HepG2 (cell line): Measurements from ENCODE around the gene PRR22. TPM values are rescaled to one million over a fixed set of nuclear protein-coding genes. Genes with fewer than 3 reads are reported as not detected.
A peak's percentile ranks its signal among the peaks of the same experiment; 100 is the strongest.

Experiments
- AKAP8 ChIP-seq: sonication (generic); formaldehyde crosslinking; IDR thresholded peaks from 2 replicates; pipeline ENCODE4 v1.5.1; 2020; ENCODE audit warnings: mild to moderate bottlenecking, missing genetic modification reagents
- ASH2L ChIP-seq: fragments of 300-600, 200-600 bp; sonication (generic); IDR thresholded peaks from 2 replicates; pipeline ENCODE4 v1.7.0; 2017; ENCODE audit warnings: low read depth, mild to moderate bottlenecking, moderate library complexity, mixed read lengths, low read length; ENCODE audit not compliant: insufficient read length
- MED1 ChIP-seq: sonication (generic); formaldehyde crosslinking; IDR thresholded peaks from 2 replicates; pipeline ENCODE4 v1.4.0; 2020; ENCODE audit warnings: missing genetic modification reagents
- NKX3-1 ChIP-seq: sonication (generic); formaldehyde crosslinking; IDR thresholded peaks from 2 replicates; pipeline ENCODE4 v1.5.0; 2020; ENCODE audit warnings: missing genetic modification reagents
- NONO ChIP-seq, 2 experiments: fragments of 450-650 bp in 1 of 2; sonication (generic) in 1 of 2; formaldehyde crosslinking in 1 of 2; IDR thresholded peaks in 1 of 2; conservative IDR thresholded peaks in 1 of 2; 2 replicates each; pipeline versions ENCODE4 v1.6.1 to v1.8.0; 2017 to 2022; ENCODE audit warnings: mild to moderate bottlenecking in 1 of 2, missing genetic modification reagents in 1 of 2, moderate library complexity in 1 of 2
- SATB2 ChIP-seq: sonication (generic); formaldehyde crosslinking; IDR thresholded peaks from 2 replicates; pipeline ENCODE4 v1.5.0; 2020; ENCODE audit warnings: missing genetic modification reagents
- SNAPC2 ChIP-seq: sonication (generic); formaldehyde crosslinking; IDR thresholded peaks from 2 replicates; pipeline ENCODE4 v1.8.1; 2022; ENCODE audit warnings: mild to moderate bottlenecking, missing genetic modification reagents
- SOX5 ChIP-seq: IDR thresholded peaks from 2 replicates; pipeline ENCODE4 v1.6.1; 2016; ENCODE audit warnings: borderline replicate concordance
- SP1 ChIP-seq, 2 experiments: fragments of 450-650 bp in 1 of 2; sonication (generic) in 1 of 2; formaldehyde crosslinking in 1 of 2; IDR thresholded peaks; 2 replicates each; pipeline versions ENCODE4 v1.4.0 to v1.6.1; 2016 to 2020; ENCODE audit warnings: missing genetic modification reagents in 1 of 2
- U2AF1 ChIP-seq: fragments of 200-400 bp; formaldehyde crosslinking; optimal IDR thresholded peaks from 2 replicates; pipeline ENCODE3; 2017; ENCODE audit warnings: mild to moderate bottlenecking, low read depth, low read length
- ZBTB42 ChIP-seq: sonication (generic); formaldehyde crosslinking; IDR thresholded peaks from 2 replicates; pipeline ENCODE4 v1.5.0; 2020; ENCODE audit warnings: mild to moderate bottlenecking, missing genetic modification reagents
- ZNF350 ChIP-seq: sonication (generic); formaldehyde crosslinking; IDR thresholded peaks from 2 replicates; pipeline ENCODE4 v1.4.0; 2020; ENCODE audit warnings: mild to moderate bottlenecking, low read depth, missing genetic modification reagents, borderline replicate concordance
- ZNF432 ChIP-seq: sonication (generic); formaldehyde crosslinking; IDR thresholded peaks from 2 replicates; pipeline ENCODE4 v1.5.0; 2020; ENCODE audit warnings: missing genetic modification reagents, mild to moderate bottlenecking, borderline replicate concordance
- ZNF484 ChIP-seq: sonication (generic); formaldehyde crosslinking; IDR thresholded peaks from 2 replicates; pipeline ENCODE4 v1.5.1; 2020; ENCODE audit warnings: mild to moderate bottlenecking, low read depth, missing genetic modification reagents, borderline replicate concordance
- ZNF772 ChIP-seq: sonication (generic); formaldehyde crosslinking; IDR thresholded peaks from 2 replicates; pipeline ENCODE4 v1.5.0; 2020; ENCODE audit warnings: mild to moderate bottlenecking, missing genetic modification reagents
- polyA plus RNA-seq, 8 experiments: library from polyadenylated mRNA; depleted of rRNA in 3 of 8; stranded (reverse) in 7 of 8; unstranded in 1 of 8; fragments of >200 nt; fragmentation: Illumina TruSeq in 4 of 8; extraction: Trizol in 4 of 8; gene quantifications; 2 replicates each; pipeline versions ENCODE4 v1.2.1 to v1.2.3, GENCODE V29; 2011 to 2016; ENCODE audit warnings: low read depth in 4 of 8, missing spikeins in 1 of 8, mixed read lengths in 1 of 8; ENCODE audit not compliant: insufficient read depth in 1 of 8
- total RNA-seq, 5 experiments: library from RNA; depleted of rRNA; stranded (reverse); fragments of >200 nt; fragmentation: Illumina TruSeq; extraction: Trizol; gene quantifications; 2 replicates each; pipeline ENCODE4 v1.2.3, GENCODE V29; 2016; ENCODE audit warnings: low read depth in 1 of 5
- TF ChIP-seq, protein P1 (sequence below): sonication (generic); formaldehyde crosslinking; IDR thresholded peaks from 2 replicates; pipeline ENCODE4 v1.8.1; 2023; ENCODE audit warnings: missing genetic modification reagents, inconsistent platforms, borderline replicate concordance
- TF ChIP-seq, protein P2 (sequence below): sonication (generic); formaldehyde crosslinking; IDR thresholded peaks from 2 replicates; pipeline ENCODE4 v1.4.0; 2020; ENCODE audit warnings: missing genetic modification reagents, low read depth, mild to moderate bottlenecking, borderline replicate concordance
- TF ChIP-seq, protein P3 (sequence below): sonication (generic); formaldehyde crosslinking; IDR thresholded peaks from 2 replicates; pipeline ENCODE4 v1.4.0; 2020; ENCODE audit warnings: mild to moderate bottlenecking, missing genetic modification reagents
- TF ChIP-seq, protein P4 (sequence below): sonication (generic); formaldehyde crosslinking; IDR thresholded peaks from 2 replicates; pipeline ENCODE4 v1.8.0; 2022; ENCODE audit warnings: mild to moderate bottlenecking, missing genetic modification reagents; ENCODE audit not compliant: insufficient replicate concordance
- TF ChIP-seq, protein P5 (sequence below): sonication (generic); formaldehyde crosslinking; IDR thresholded peaks from 2 replicates; pipeline ENCODE4 v1.4.0; 2020; ENCODE audit warnings: low read depth, mild to moderate bottlenecking, missing genetic modification reagents
- TF ChIP-seq, protein P6 (sequence below): sonication (generic); formaldehyde crosslinking; IDR thresholded peaks from 2 replicates; pipeline ENCODE4 v1.4.0; 2020; ENCODE audit warnings: mild to moderate bottlenecking, missing genetic modification reagents

Gene PRR22
- total and polyA plus RNA-seq, 2 of the 13 experiments (the other 11 are each of a cell fraction or from before 2014, with no cell fraction given): 0.84 to 2.3 TPM

DNA sequence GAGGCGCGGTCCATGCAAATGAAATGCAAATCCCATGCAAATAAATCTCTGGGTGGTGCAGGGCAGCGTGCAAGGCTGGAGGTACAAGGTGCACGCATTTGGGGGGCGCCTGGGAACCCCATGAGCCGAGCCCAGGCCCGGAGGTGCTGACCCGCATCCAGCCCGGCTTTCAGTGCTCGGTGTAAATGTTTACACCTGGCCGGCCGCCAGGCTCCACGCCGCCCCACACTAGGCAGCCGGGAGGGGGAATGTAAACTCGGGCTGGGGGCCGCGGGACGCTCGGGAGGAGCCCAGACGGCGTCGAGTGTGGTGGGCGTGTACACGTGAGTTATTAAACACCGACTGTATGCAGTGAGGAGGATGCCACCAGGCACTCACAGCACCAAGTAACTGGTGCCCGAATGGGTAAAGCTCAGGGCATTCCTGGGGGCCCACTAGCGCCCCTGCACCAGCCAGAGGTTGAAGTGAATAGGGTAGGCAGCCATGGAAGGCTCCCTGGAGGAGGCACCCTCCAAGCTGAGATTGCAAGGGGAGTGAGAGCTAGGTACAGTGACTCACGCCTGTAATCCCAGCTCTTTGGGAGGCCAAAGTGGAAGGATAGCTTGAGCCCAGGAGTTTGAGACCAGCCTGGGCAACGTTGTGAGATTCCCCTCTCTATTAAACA is 37.8 kb upstream of the PRR22 start (continued):
- no peak for TF ChIP-seq U2AF1
- TF ChIP-seq, protein P1, sequence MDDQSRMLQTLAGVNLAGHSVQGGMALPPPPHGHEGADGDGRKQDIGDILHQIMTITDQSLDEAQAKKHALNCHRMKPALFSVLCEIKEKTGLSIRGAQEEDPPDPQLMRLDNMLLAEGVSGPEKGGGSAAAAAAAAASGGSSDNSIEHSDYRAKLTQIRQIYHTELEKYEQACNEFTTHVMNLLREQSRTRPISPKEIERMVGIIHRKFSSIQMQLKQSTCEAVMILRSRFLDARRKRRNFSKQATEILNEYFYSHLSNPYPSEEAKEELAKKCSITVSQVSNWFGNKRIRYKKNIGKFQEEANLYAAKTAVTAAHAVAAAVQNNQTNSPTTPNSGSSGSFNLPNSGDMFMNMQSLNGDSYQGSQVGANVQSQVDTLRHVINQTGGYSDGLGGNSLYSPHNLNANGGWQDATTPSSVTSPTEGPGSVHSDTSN (CRISPR knock-in tag): no peak
- no peak for TF ChIP-seq ZNF484
- TF ChIP-seq NKX3-1 (CRISPR knock-in tag): no peak
- TF ChIP-seq ZNF350 (CRISPR knock-in tag): 0 out of 2 replicates have a peak, but pooled peaks have one; percentile 54
- TF ChIP-seq SATB2 (CRISPR knock-in tag): no peak
- TF ChIP-seq, protein P2, sequence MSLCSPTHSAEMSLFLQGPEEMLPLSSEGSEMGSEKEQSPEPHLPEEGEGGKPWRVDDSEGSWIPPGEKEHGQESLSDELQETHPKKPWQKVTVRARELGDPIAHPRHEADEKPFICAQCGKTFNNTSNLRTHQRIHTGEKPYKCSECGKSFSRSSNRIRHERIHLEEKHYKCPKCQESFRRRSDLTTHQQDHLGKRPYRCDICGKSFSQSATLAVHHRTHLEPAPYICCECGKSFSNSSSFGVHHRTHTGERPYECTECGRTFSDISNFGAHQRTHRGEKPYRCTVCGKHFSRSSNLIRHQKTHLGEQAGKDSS (CRISPR knock-in tag): no peak
- TF ChIP-seq, protein P3, sequence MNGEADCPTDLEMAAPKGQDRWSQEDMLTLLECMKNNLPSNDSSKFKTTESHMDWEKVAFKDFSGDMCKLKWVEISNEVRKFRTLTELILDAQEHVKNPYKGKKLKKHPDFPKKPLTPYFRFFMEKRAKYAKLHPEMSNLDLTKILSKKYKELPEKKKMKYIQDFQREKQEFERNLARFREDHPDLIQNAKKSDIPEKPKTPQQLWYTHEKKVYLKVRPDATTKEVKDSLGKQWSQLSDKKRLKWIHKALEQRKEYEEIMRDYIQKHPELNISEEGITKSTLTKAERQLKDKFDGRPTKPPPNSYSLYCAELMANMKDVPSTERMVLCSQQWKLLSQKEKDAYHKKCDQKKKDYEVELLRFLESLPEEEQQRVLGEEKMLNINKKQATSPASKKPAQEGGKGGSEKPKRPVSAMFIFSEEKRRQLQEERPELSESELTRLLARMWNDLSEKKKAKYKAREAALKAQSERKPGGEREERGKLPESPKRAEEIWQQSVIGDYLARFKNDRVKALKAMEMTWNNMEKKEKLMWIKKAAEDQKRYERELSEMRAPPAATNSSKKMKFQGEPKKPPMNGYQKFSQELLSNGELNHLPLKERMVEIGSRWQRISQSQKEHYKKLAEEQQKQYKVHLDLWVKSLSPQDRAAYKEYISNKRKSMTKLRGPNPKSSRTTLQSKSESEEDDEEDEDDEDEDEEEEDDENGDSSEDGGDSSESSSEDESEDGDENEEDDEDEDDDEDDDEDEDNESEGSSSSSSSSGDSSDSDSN (CRISPR knock-in tag): peak; percentile 32; the same call in 1 of the 2 replicates
- no peak for TF ChIP-seq SOX5 (CRISPR knock-in tag)
- peak; percentile 77 for TF ChIP-seq AKAP8 (CRISPR knock-in tag)
- TF ChIP-seq ASH2L: no peak
- TF ChIP-seq ZBTB42 (CRISPR knock-in tag): no peak
- TF ChIP-seq ZNF772 (CRISPR knock-in tag): no peak
- TF ChIP-seq NONO (IDR thresholded peaks at IDR 0.05): no peak
- TF ChIP-seq NONO (CRISPR knock-in tag; conservative IDR thresholded peaks at IDR 0.05): no peak
- no peak for TF ChIP-seq MED1 (CRISPR knock-in tag)
- TF ChIP-seq SP1 (IDR thresholded peaks at IDR 0.05): no peak
- no peak for TF ChIP-seq SP1 (CRISPR knock-in tag; IDR thresholded peaks at IDR 0.05)
- no peak for TF ChIP-seq SNAPC2 (CRISPR knock-in tag)
- TF ChIP-seq, protein P4, sequence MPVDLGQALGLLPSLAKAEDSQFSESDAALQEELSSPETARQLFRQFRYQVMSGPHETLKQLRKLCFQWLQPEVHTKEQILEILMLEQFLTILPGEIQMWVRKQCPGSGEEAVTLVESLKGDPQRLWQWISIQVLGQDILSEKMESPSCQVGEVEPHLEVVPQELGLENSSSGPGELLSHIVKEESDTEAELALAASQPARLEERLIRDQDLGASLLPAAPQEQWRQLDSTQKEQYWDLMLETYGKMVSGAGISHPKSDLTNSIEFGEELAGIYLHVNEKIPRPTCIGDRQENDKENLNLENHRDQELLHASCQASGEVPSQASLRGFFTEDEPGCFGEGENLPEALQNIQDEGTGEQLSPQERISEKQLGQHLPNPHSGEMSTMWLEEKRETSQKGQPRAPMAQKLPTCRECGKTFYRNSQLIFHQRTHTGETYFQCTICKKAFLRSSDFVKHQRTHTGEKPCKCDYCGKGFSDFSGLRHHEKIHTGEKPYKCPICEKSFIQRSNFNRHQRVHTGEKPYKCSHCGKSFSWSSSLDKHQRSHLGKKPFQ (CRISPR knock-in tag): no peak
- TF ChIP-seq, protein P5, sequence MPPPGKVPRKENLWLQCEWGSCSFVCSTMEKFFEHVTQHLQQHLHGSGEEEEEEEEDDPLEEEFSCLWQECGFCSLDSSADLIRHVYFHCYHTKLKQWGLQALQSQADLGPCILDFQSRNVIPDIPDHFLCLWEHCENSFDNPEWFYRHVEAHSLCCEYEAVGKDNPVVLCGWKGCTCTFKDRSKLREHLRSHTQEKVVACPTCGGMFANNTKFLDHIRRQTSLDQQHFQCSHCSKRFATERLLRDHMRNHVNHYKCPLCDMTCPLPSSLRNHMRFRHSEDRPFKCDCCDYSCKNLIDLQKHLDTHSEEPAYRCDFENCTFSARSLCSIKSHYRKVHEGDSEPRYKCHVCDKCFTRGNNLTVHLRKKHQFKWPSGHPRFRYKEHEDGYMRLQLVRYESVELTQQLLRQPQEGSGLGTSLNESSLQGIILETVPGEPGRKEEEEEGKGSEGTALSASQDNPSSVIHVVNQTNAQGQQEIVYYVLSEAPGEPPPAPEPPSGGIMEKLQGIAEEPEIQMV: no peak
- TF ChIP-seq, protein P6, sequence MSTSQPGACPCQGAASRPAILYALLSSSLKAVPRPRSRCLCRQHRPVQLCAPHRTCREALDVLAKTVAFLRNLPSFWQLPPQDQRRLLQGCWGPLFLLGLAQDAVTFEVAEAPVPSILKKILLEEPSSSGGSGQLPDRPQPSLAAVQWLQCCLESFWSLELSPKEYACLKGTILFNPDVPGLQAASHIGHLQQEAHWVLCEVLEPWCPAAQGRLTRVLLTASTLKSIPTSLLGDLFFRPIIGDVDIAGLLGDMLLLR: no peak
- no peak for TF ChIP-seq ZNF432 (CRISPR knock-in tag)
